ENCODE data around the gene MIPOL1. TPM values are rescaled to one million over a fixed set of nuclear protein-coding genes. Genes with fewer than 3 reads are reported as not detected.
"Not testable (repeated sequence)": the region's sequence is repeated elsewhere in the genome, so short reads cannot be mapped to it uniquely, and the experiment has no call there.

Gene MIPOL1
- polyA plus RNA-seq (2012; ENCODE audit: missing spikeins): not detected

GRCh38 chr14:37197421-37198272 is at the start of gene MIPOL1:
MIPOL1 (plus strand) TSS chr14:37197937; CDS start chr14:37247889, 49,952 bp downstream.
- FAIRE-seq (no peak), DNase-seq (ENCODE audit: insufficient read length) (no peak)
- TF ChIP-seq TAF1 (IDR thresholded peaks at IDR 0.05; ENCODE audit: borderline replicate concordance, low read depth, low read length): no peak
- no peak for TF ChIP-seq POLR2A (IDR thresholded peaks at IDR 0.05; ENCODE audit: low read depth, low read length)
- TF ChIP-seq POLR2AphosphoS5 (IDR thresholded peaks at IDR 0.05; ENCODE audit: low read depth, low read length): no peak

GRCh38 chr14:37150414-37150813 is 47.3 kb upstream of the MIPOL1 start:
- TF ChIP-seq POLR2A (IDR thresholded peaks at IDR 0.05; ENCODE audit: low read depth, low read length) (no peak), POLR2AphosphoS5 (IDR thresholded peaks at IDR 0.05; ENCODE audit: low read depth, low read length) (no peak), TAF1 (IDR thresholded peaks at IDR 0.05; ENCODE audit: borderline replicate concordance, low read depth, low read length) (no peak)
- no peak for FAIRE-seq
- no peak for DNase-seq (ENCODE audit: insufficient read length)

GRCh38 chr14:37153005-37153404 is 44.7 kb upstream of the MIPOL1 start:
- no peak for TF ChIP-seq POLR2A (IDR thresholded peaks at IDR 0.05; ENCODE audit: low read depth, low read length)
- no peak for TF ChIP-seq TAF1 (IDR thresholded peaks at IDR 0.05; ENCODE audit: borderline replicate concordance, low read depth, low read length)
- no peak for TF ChIP-seq POLR2AphosphoS5 (IDR thresholded peaks at IDR 0.05; ENCODE audit: low read depth, low read length)
- no peak for FAIRE-seq
- DNase-seq (ENCODE audit: insufficient read length): no peak

- TF ChIP-seq POLR2AphosphoS5 (IDR thresholded peaks at IDR 0.05; ENCODE audit: low read depth, low read length): no peak
- no peak for TF ChIP-seq TAF1 (IDR thresholded peaks at IDR 0.05; ENCODE audit: borderline replicate concordance, low read depth, low read length)
- no peak for TF ChIP-seq POLR2A (IDR thresholded peaks at IDR 0.05; ENCODE audit: low read depth, low read length)
- DNase-seq (ENCODE audit: insufficient read length) (no peak), FAIRE-seq (no peak)
Observed at GRCh38 chr14:37153483-37153882, 44.3 kb upstream of the MIPOL1 start.

- no peak for DNase-seq (ENCODE audit: insufficient read length)
- no peak for FAIRE-seq
- TF ChIP-seq TAF1 (IDR thresholded peaks at IDR 0.05; ENCODE audit: borderline replicate concordance, low read depth, low read length): no peak
- TF ChIP-seq POLR2A (IDR thresholded peaks at IDR 0.05; ENCODE audit: low read depth, low read length): no peak
- TF ChIP-seq POLR2AphosphoS5 (IDR thresholded peaks at IDR 0.05; ENCODE audit: low read depth, low read length): no peak
Observed at GRCh38 chr14:37157987-37158386, 39.8 kb upstream of the MIPOL1 start.

GRCh38 chr14:37162307-37162706 is 35.4 kb upstream of the MIPOL1 start:
- FAIRE-seq; DNase-seq (ENCODE audit: insufficient read length): not testable (repeated sequence)

GRCh38 chr14:37165794-37166193 is 31.9 kb upstream of the MIPOL1 start:
- FAIRE-seq (no peak), DNase-seq (ENCODE audit: insufficient read length) (no peak)
- no peak for TF ChIP-seq POLR2AphosphoS5 (IDR thresholded peaks at IDR 0.05; ENCODE audit: low read depth, low read length)

GRCh38 chr14:37167151-37168047 is 30.3 kb upstream of the MIPOL1 start:
- FAIRE-seq: no peak
- no peak for TF ChIP-seq TAF1 (IDR thresholded peaks at IDR 0.05; ENCODE audit: borderline replicate concordance, low read depth, low read length)
- no peak for TF ChIP-seq POLR2A (IDR thresholded peaks at IDR 0.05; ENCODE audit: low read depth, low read length)
- TF ChIP-seq POLR2AphosphoS5 (IDR thresholded peaks at IDR 0.05; ENCODE audit: low read depth, low read length): no peak

GRCh38 chr14:37168721-37169120 is 29.0 kb upstream of the MIPOL1 start:
- TF ChIP-seq POLR2AphosphoS5 (IDR thresholded peaks at IDR 0.05; ENCODE audit: low read depth, low read length) (no peak), POLR2A (IDR thresholded peaks at IDR 0.05; ENCODE audit: low read depth, low read length) (no peak), TAF1 (IDR thresholded peaks at IDR 0.05; ENCODE audit: borderline replicate concordance, low read depth, low read length) (no peak)
- FAIRE-seq: no peak
- no peak for DNase-seq (ENCODE audit: insufficient read length)

More at GRCh38 chr14:37167151-37168047, 30.3 kb upstream of the MIPOL1 start:
- DNase-seq (ENCODE audit: insufficient read length): no peak

- TF ChIP-seq POLR2AphosphoS5 (IDR thresholded peaks at IDR 0.05; ENCODE audit: low read depth, low read length) (no peak), TAF1 (IDR thresholded peaks at IDR 0.05; ENCODE audit: borderline replicate concordance, low read depth, low read length) (no peak), POLR2A (IDR thresholded peaks at IDR 0.05; ENCODE audit: low read depth, low read length) (no peak)
- DNase-seq (ENCODE audit: insufficient read length): no peak
- no peak for FAIRE-seq
Observed at GRCh38 chr14:37170237-37170636, 27.5 kb upstream of the MIPOL1 start.

GRCh38 chr14:37170993-37171392 is 26.7 kb upstream of the MIPOL1 start:
- TF ChIP-seq POLR2A (IDR thresholded peaks at IDR 0.05; ENCODE audit: low read depth, low read length) (no peak), TAF1 (IDR thresholded peaks at IDR 0.05; ENCODE audit: borderline replicate concordance, low read depth, low read length) (no peak), POLR2AphosphoS5 (IDR thresholded peaks at IDR 0.05; ENCODE audit: low read depth, low read length) (no peak)
- DNase-seq (ENCODE audit: insufficient read length) (no peak), FAIRE-seq (no peak)

- DNase-seq (ENCODE audit: insufficient read length) (no peak), FAIRE-seq (no peak)
- TF ChIP-seq TAF1 (IDR thresholded peaks at IDR 0.05; ENCODE audit: borderline replicate concordance, low read depth, low read length) (no peak), POLR2AphosphoS5 (IDR thresholded peaks at IDR 0.05; ENCODE audit: low read depth, low read length) (no peak), POLR2A (IDR thresholded peaks at IDR 0.05; ENCODE audit: low read depth, low read length) (no peak)
Observed at GRCh38 chr14:37171678-37172023, 26.1 kb upstream of the MIPOL1 start.
